NK-92 treated with Interleukin-12 subunit alpha and Interleukin-12 subunit beta, amount 100 ng/mL, for 24 hours (cell line): Measurements from ENCODE around the gene DAP.
"Not testable (repeated sequence)": the region's sequence is repeated elsewhere in the genome, so short reads cannot be mapped to it uniquely, and the experiment has no call there.

ENCODE experiments used
- DNase-seq: peaks from one replicate; lab custom pipeline; 2025; lab: John Stamatoyannopoulos, UW

Gene DAP

DNA sequence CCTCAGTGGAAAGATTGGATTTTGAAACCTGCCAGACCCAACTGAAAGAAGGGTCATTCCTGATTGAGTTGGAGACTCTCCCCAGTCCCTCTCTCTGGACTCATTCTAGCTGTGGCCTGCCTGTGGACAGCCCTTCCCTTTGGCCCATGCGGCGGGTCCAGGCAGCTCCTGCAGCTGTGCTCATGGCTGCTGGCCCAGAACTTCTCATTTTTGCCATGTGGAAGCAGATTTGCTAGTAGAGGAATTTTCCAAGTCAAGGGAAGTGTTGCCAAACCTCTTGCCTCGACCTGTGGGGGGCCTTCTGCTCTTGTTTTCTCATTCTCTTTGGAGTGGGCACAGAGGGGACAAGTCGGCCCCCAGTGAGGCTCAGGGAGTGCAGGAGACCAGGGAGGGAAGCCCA is 108.0 kb downstream of the DAP start:
- DNase-seq = no peak

DNA sequence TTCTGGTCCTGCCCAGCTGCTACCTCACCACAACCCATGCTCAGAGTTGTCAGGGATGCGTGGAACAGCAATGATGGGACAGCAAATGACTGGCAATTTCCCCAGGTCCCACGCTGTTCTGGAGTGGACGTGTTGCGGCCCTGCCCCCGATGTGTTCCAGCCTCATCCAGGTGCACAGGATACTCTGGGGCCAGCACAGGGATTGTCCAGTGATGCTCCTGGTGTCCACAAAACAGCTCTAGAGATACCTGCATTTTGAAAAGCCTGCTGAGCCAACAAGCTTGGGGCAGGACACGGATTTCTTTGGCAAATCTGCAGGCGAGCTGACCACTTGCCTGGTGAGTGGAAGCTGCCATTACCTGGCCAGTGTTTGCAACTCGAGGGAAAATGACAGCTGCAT is 108.4 kb downstream of the DAP start:
- DNase-seq = no peak

DNA sequence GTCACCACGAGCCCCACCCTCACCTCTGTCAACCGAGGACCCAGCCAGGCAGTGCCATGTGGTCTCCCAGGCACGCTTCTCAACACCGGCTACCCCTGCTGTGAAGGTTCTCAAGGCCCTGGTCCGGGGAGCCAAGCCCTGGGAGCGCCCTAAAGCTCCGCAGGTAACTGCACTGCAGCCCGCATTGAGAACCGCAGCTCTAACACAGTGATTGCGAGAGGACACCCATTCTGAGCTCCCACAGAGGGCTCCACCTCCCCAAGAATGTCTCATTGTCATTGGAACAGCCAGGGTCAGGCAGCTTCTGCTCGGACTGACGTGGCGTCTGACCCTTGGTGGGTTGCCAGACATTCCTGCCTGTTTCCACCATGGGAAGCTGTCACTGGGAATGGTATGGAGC is 108.9 kb downstream of the DAP start:
- no peak for DNase-seq

DNA sequence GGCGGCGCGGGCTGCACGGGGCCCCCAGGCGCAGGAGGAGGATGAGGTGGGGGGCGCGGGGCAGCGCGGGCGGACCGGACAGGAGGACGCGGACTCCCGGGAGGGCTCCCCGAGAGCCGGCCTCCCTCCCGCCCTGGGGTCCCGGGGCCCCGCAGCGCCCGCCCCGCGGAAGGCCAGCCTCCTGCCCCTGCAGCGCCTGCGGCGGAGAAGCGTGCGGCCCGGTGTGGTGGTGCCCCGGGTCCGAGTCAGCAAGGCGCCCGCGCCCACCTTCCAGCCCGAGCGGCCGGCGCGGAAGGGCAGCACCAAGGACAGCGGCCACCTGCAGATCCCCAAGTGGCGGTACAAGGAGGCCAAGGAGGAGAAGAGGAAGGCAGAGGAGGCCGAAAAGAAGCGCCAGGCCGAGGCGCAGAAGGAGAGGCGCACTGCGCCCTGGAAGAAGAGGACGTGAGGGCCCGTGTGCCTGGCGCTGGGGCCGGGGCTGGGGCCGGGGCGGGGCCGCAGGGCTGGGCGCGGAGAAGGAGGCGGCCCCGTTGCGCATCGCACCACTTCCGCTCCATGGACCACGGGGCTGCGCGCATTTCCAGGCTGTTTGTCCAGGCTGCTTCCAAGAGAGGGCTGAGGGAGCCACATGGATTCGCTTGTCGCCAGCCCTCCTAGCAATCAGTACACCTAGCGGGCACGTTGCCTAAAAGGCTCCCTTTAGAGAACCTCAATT is 111.2 kb downstream of the DAP start:
- DNase-seq = no peak

DNA sequence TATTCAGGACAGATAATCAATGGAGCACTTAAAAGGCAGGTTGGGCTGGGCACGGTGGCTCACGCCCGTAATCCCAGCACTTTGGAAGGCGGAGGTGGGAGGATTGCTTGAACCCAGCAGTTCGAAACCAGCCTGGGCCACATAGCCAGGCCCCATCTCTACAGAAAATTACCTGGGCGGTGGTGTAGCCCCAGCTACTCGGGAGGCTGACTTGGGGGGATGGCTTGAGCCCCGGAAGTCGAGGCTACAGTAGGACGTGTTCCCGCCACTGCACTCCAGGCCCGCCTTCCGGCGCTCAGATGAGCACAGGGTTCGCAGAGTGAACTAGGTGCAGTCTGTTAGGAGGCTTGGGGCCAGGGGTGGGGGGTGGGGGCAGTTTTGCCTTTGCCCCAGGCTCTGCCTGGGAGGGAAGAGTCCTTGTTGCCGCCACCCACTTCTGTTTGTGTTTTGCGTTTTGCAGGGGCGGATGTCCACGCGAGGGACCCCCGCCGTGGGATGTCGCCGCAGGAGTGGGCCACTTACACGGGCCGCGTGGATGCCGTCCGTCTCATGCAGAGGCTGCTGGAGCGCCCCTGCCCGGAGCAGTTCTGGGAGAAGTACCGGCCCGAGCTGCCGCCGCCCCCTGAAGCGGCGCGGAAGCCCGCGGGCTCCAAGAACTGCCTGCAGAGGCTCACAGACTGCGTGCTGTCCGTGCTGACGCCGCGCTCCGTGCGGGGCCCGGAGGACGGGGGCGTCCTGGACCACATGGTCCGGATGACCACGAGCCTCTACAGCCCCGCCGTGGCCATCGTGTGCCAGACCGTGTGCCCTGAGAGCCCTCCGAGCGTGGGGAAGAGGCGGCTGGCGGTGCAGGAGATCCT is 112.0 kb downstream of the DAP start:
- no peak for DNase-seq

DNA sequence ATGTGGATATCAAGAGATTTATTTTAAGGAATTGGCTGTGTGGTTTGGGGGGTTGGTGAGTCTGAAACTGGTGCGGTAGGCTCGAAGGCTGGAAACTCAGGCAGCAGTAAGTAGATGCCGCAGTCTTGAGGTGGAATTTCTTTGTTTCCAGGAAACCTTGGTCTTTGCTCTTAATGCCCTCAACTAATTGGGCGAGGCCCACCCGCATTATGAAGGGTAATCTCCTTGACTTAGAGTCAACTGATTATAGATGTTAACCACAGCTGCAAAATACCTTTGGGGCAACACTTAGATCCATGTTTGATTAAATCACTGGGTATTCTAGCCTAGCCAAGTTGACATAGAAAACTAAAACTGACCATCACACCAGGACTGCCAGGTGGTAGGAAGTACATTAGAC is 113.4 kb downstream of the DAP start:
- no peak for DNase-seq

DNA sequence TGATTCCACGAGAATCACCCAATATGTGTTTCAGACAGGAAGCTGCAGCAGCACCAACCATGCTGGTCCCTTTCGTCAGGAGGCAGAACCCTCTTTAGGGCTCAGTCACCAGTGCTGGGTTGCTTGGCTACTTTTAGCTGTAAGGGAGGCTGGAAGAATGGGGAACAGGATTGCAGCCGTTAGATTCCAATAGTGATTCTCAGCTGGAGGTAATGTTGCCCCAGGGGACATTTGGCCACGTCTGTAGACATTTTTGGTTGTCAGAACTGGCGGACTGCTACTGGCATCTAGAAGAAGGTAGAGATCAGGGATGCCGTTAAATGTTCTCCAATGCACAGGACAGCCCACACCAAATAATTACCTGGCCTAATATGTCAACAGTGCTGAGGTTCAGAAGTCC is 115.4 kb downstream of the DAP start:
- no peak for DNase-seq

DNA sequence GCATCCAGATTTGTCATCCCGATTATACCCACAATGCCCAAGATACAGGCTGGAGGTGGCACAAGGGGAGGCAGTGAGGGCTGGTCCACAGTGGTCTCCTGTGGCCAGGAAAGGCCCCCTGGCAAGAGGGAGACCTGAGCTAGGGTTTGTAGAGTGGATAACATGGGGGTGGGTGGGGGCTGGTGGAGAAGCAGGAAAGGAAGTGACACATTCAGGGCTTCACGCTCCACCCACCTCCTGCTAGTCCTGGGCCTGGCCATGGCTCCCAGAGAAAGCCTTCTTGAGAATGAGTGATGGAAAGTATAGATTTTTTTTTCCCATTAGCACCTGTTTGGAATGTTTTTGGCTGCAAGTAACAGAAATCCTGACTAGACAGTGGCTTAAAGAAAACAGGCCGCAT is 115.9 kb downstream of the DAP start:
- no peak for DNase-seq

DNA sequence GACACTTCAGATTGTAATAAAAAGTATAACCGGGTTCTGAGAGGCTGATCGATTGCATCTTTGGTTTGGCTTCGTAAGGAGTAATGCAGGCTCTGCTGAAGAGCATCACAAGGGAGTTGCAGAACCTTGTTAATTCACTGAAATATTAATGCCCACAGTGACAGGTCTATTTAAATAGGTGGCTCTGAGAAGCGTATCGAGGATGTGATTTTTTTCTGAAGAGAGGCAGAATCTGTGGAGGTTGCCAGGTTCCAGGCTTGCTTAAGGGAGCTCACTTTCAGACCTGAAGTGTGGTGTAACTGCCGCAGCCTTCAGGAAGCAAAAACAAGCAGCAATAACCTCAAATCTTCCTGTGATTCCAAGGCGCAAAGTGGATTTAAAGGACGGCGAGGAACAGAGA is 116.8 kb downstream of the DAP start:
- no peak for DNase-seq

DNA sequence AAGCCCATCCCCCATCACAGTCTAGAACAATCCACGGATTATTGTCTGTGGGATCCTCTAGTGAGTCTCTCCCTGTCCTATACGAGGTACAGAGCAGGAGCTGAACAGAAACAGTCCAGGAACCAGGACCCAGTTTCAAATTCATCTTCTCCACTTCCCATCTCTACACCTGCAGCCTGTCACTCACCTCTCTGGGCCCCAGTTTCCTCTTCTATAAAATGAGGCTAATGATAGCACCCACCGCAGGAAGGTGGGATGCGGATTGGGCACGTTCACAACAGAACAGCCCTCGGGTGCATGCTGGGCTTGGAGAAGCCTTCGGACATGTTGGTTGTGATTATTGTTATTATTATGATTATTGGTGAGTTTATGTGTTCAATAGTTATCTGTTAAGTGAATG is 118.7 kb downstream of the DAP start:
- no peak for DNase-seq

DNA sequence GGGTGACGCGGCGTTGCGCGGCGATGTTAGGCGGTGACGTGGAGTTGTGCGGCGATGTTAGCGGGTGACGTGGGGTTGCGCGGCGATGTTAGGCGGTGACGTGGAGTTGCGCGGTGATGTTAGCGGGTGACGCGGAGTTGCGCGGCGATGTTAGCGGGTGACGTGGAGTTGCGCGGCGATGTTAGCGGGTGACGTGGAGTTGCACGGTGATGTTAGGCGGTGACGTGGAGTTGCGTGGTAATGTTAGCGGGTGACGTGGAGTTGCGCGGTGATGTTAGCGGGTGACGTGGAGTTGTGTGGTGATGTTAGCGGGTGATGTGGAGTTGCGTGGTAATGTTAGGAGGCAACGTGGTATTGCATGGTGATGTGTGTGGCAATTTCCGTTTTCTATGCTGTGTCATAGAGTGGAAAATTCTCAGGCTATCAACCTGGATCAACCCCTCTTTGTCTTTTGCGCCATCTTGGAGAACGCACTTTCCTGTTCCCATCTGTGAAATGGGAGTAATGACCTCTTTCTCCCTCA is 121.1 kb downstream of the DAP start:
- no peak for DNase-seq

DNA sequence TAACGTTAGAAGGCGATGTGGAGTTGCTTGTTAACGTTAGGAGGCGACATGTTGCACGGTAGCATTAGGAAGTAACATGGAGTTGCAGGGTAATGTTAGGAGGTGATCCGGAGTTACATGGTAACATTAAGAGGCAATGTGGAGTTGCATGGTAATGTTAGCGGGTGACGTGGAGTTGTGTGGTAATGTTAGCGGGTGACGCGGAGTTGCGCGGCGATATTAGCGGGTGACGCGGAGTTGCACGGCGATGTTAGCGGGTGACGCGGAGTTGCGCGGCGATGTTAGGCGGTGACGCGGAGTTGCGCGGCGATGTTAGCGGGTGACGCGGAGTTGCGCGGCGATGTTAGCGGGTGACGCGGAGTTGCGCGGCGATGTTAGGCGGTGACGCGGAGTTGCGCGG is 122.3 kb downstream of the DAP start:
- not testable (repeated sequence) for DNase-seq

DNA sequence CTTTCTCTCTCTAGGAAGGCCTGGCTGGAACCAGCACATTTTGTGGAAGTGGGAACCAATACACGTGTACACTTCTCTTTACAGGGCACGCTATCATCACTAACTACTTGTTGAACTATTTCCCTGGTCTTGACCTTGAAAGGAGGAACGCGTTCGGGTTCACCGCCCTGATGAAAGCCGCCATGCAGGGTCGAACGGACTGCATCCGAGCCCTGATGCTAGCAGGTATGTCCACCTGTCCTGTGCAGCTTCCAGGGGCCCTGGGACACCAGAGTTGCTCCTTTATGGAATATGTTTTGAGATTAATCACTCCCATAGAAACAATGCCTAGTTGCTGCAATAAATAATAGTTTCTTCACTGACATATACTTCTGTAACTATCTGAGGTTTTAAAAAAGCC is 123.1 kb downstream of the DAP start:
- DNase-seq = no peak

DNA sequence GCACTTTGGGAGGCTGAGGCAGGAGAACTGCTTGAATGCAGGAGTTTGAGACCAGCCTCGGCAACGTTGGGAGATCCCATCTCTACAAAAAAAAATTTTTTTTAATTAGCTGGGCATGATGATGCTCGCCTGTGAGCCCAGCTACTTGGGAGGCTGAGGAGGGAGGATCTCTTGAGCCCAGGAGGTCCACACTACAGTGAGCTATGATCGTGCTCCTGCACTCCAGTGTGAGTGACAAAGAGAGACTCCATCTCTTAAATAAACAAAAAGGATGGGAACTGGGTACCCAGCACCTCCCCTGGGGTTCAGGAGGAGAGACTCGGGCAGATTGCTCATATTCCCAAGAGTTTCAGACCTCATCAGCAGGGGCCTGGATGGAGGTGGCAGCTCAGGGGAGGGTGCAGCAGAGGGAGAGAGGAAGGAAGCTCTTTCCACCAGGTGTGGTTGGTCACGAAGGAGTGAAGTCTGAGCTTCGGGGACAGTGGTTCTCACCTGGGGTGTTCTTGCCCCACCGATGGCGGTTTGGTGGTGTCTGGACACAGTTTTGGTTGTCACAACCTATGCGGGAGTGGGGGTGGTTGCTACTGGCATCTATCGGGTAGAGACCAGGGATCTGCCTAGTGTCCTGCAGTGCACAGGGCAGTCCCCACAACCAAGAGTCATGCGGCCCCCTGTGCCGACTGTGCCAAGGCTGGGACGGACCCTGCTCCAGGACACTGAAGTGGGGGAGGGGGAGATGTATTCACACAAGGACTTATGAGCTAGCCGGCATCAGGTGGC is 124.5 kb downstream of the DAP start:
- DNase-seq = no peak

DNA sequence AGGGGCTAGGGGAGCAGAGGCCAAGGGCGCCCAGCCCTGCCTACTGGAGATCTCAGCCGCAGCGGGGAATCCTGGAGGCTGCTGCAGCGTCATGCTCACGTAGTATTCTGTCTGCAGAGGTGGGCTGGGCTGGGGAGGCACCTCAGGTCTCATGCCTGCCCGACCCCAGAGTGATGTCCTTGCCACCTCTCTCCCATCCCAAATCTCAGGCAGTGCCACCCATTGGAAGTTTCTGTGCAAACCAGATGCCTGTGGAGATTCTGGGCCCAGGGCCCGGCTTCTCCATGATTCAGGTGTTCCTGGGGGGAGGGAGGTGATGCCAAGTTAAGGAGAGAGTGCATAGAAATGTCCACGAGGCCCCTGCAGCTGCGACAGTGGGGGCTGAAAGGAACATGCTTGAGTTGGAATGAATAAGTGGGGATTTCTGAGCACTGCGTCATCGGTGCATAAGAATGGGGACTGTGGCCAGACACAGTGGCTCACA is 125.1 kb downstream of the DAP start:
- DNase-seq = no peak

DNA sequence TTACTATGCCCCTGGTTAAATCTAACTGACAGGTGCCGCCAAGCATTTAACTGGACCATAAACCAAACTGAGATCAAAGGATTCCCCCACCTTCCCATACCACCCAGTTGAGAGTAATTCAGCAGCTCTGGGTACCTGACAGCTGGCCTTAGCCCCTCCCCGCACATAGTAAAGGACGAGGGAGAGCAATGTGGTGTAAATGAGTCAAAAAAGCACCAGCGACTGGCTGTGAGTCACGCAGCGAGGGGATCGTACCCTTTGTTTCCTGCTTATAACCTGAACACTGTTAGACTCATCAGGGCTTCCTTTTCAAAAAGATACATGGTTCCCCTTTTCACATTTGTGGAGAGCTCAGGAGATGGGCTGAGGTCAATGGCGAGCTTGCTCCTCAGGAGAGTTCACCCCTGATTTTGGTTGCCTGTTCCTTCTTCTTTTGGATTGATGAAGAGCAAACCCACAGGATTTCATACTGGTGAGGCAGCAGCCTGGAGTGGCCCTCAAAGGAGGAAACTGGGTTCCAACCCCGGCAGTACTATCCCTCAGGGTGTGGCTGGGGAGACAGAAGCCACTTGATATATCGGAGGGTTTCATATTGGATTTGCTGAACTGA is 125.7 kb downstream of the DAP start:
- no peak for DNase-seq

DNA sequence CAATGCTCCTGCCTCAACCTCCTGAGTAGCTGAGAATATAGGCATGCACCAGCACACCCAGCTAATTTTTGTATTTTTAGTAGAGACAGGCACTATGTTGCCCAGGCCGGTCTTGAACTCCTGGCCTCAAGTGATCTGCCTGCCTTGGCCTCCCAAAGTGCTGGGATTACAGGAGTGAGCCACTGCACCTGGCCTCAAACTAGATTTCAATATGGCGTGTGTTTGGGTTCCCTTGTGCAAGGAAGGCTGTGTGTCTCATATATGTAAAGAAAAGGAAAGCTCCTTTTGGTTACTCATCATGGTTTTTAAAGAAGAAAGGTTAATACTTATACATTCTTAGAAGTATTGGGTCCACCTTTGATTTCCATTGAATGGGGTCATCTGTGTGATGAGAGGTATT is 126.5 kb downstream of the DAP start:
- no peak for DNase-seq

DNA sequence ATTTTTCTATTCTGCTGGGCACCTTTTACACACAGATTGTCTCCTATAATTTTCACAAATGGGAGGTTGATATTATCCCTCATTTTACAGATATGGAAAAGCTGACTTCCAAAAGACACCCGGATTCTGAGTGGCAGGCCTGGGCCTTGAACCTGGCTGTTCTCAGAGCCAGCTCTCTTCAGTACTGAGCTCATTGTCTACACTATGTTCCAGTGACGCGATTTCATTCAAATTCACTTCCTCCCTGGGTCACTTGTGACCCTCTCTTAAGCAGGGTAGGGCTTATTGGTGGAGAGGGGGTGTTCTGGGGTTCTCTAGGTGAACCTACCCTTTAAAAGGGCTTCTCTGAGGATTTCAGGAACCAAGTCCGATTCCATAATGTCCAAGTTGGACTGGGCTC is 127.0 kb downstream of the DAP start:
- DNase-seq = no peak

DNA sequence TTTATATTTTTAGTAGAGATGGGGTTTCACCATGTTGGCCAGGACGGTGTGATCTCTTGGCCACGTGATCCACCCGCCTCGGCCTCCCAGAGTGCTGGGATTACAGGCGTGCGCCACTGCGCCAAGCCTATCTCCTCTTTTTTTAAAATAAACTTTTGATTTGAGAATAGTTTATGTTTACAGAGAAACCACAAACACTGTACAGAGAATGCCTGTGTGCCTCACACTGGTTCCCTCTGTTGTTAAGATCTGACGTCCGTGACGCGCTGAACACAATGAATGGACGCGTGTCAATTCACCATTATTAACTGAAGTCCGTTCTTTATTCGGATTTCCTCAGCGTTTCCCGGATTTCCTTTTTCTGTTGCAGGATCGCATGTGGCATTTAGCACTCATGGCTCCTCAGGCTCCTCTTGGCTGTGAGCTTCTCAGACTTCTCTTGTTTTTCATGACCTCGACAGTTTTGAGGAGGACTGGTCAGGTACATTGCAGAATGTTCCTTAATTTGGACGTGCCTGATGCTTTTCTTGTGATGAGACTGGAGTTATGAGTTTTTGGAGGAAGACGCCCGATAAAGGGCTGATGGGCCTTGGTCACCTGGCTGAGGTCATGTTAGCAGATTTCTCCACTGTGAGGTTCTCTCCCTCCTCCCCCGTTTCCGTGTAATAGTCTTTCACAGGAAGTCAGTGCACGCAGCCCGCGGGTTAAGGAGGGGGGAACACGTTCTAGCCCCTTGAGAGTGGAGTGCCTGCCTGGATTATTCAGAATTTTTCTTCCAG is 127.6 kb downstream of the DAP start:
- no peak for DNase-seq

DNA sequence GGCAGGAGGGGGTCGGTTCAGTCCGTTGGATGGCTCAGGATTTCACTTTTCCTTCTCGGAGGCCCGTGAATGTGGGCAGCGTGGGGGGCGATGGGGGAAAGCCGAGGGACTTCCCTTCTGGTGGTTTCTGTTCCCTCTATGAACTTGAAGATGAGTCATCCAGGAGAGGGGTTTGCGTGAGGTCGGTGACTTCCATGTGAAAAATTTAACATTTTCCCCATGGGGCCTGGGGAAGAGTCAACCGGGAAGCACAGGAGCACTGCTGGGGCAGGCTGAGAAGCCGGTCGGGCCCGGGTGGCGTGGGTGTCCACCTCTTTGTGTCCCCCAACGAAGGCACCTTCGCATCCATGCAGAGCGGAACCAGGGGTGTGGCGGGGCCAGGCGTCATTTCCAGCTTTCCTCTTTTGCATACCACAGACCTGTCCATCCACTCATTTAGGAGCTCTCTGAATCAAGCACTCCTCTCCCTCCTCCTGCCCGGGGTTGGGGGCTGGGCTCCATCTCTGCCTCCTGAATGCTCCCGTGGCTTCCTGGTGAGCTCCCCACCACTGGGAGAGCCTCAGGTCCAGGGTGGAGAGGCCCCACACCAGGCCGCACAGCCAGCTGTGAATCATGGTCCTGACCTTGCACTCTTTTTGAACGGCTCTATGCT is 128.8 kb downstream of the DAP start:
- no peak for DNase-seq
